ENCODE results near the gene FSTL4.
A peak's percentile ranks its signal among the peaks of the same experiment; 100 is the strongest.

The FSTL4 gene

DNA sequence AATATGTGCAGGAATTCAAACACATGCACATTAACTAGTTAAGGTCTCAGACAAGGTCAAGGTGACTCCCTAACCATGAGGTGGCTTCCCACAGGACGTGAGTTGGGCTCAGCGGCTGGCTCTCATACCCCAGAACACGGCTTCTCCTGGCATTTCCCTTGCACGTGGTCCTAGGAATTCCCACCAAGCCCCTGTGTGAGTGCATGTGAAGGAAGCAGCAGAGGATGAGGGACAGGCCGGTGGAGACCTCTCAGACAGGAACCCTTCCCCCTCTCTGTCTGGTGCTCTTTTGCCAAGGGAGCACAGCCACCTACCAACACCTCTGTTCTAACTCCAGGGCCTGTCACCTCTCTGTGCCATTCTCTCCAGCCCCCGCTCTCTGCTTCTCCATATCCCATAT lies 271.0 kb downstream of the FSTL4 start:
- peak; percentile 23 for DNase-seq (ENCODE audit: low spot score)

GRCh38 chr5:133340822-133341221 lies 271.5 kb downstream of the FSTL4 start:
- DNase-seq (ENCODE audit: low spot score) = peak; percentile 23

DNA sequence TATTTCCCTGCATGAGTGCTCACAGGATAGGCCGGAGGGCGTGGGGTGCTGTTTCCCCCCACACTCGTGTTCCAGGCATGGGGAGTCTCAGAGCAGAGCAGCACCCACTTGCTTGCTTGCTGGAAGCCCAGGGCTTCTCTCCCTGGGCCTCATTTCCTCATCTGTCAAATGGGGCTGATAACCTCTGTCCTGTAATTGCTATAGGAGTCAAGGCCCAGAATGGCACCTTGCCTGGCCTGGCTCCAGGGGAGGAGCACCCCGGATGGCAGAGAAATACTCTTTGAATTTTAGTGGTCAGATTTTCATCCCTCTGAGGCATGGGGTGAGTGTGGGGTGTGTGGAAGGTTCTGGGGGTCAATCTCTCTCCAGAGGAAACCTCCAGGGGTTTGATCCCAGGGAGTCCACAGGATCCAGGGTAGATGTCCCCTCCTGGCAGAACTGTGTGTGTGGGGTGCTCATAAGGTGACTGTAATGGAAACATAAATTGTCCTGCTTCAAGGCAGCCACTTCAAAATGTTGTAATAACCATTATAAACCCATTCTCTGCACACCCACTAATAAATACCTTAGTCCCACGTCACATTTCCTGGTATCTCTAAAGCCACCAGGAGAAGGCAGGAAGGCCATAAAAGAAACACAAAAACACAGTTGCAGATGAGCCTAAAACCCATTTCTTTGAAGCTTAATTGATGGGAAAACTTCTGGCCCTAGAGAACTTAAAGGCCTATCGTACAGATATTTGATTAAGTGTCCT lies 272.2 kb downstream of the FSTL4 start:
- peak; percentile 23 for DNase-seq (ENCODE audit: low spot score)

- DNase-seq (ENCODE audit: low spot score) = no peak
Measured at GRCh38 chr5:133338504-133339355, 273.6 kb downstream of the FSTL4 start.

- DNase-seq (ENCODE audit: low spot score) = no peak
Measured at GRCh38 chr5:133337795-133338445, 274.4 kb downstream of the FSTL4 start.

DNA sequence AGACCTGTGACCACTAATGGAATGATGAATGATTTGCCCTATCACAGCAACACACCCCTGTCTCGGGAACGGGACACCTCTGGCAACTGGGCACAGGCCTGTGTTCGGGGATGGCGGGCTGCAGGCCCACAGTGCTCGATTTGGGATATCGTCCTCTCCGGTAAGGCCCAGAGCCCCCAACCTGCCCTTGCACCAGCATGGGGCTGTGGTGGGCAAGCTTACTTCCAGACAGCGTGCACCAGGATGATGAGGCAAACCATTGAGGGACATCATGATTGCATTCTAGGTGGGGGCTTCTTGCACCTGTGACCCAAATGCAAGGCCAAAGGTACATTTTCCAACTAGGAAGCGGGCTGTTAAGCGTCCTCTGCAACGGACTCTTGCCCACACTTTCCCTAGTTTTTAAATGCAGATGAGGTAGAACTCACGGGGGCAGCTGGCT lies 275.4 kb downstream of the FSTL4 start:
- DNase-seq (ENCODE audit: low spot score) = no peak

- no peak for DNase-seq (ENCODE audit: low spot score)
Measured at GRCh38 chr5:133336121-133336968, 276.0 kb downstream of the FSTL4 start.

DNA sequence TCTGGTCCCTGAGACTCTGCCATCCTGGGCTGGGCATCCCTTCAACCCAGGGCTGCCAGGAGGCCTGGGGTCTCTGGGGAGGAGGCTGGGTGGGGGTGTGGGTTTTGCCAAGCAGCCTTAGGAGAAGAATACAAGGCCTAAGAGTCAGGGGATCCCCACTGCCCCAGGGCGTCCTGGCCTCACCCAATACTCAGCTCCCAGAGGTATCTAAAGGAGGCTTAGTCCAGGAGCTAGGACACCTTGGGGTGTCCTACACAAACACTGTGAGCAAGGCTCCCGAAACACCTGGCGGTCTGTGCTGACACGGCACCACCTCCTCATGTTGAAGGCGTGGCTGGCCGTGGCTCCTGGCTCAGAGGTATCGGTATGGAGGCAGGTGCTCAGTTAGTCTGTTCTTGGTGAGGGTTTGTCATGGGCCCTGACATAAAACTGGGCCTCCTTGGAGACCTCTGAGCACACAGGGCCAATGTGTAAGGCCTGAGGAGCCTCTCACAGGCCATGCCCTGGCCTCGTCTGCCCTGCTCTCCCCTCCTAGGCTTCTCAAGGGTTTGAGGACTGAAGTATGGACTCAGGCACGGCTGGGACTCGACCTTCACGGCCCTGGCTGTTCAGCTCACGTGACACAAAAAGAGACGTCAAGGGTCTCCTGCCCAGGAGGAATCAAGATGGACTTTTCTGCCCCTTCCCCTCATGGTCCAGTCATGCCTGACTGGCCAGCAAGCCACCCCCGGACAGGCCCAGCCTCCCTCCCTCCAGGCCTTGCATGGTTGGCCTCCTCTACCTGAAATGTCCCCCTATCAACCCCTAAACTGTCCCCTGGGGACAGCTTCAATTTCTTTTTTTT lies 277.3 kb downstream of the FSTL4 start:
- DNase-seq (ENCODE audit: low spot score) = no peak

DNA sequence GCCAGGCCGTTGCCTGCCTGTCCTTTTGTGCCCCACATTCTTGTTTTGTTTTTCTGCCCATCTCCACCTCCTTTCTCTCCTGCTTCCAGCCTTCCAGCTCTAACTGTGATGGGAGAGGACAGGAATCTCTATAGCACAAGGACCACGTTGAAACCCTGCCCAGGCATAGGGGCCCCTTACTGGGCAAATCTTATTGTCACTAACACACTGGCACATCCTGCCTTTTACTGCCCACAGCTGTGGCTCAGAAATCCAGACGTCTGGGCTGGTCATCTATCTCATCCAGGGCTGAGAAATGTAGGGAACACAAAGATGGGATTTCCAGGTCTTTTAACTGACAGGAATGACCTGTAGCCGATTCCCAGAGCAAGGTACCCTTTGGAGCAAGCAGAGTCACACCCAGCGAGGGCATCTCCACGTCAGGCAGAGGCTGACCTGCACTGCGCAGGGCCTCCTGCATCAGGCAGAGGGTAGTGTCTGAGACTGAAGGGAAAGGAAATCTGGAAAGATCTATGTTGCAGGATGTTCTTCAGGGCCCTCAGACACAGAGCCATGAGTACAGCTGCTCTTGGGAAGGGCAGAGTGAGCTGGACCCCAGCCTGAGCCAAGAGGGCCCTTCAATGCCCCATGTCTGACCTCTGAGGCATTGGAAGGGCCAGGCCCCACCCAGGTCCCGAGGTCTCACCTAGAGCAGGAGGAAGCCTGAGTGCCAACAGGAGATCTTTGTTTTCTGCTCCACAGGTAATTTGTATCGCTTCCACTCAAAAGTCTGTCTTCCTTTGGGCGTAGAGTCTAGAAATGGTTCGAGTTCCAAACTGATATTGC lies 278.8 kb downstream of the FSTL4 start:
- DNase-seq (ENCODE audit: low spot score) = no peak

DNA sequence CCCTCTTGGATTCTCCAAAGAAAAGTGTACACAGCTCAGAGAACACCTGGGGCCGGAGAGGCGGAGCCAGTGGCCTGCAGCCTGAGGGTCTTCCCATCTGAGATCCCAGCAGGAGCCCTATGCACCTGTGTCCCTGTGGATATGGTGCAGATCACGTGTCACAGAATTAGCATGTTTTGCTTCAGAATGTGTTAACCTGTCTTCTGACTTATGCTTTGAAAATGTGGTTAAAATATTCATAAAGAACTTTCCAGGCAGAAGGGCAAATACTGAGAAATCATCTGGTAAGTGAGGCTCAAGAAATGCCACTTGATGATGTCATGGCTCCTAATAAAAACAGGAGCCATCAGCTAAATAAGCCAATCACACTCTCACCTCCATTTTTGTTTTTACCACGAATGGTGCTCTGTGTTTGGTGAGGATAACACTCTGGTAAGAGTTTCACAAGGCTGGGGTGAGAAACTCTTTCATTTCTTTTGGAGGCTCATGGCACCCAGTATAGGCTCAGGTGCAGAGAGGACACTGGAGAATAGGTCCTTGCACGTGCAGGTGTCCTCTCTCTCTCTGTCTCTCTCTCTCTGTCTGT lies 279.8 kb downstream of the FSTL4 start:
- no peak for DNase-seq (ENCODE audit: low spot score)

GRCh38 chr5:133331941-133332340 lies 280.4 kb downstream of the FSTL4 start:
- DNase-seq (ENCODE audit: low spot score) = no peak

DNA sequence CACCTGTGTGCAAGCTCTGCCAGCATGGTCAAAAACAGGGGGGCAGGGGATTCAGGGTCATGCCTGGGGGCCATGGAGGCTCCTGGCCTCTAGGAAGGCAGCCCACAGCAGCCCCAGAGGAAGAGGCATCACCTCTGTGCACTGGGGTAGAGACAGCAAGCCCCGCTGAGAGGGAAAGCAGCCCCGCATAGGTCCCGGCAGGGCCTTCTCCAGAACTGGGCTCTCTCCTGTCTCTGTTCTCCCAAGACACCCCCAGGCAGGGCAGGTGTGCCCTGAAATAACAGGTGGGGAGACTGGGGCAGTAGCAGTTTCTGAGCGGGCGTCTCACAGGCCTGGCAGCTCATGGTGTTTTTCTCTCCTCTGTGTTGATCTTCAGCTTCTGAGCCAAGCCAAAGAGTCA lies 281.4 kb downstream of the FSTL4 start:
- no peak for DNase-seq (ENCODE audit: low spot score)

DNA sequence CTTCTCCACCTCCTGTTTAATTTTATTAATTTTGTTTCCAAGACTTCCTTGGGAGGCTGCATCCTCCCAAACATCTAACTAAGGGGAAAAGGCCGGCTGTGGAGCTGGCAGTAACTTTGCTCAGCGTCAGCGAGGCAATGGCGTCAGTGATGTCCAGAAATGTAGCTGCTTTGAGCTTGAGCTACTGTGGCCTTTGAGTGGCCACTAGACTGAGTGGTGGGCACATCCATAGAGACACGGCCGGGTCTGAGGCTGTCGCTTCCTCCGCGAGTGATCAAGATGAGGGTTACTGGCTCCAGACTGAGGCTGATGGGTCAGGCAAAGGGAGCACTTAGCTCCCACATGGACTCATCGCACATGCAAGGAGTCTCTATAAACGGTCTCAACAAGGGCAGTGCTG lies 283.5 kb downstream of the FSTL4 start:
- no peak for DNase-seq (ENCODE audit: low spot score)

DNA sequence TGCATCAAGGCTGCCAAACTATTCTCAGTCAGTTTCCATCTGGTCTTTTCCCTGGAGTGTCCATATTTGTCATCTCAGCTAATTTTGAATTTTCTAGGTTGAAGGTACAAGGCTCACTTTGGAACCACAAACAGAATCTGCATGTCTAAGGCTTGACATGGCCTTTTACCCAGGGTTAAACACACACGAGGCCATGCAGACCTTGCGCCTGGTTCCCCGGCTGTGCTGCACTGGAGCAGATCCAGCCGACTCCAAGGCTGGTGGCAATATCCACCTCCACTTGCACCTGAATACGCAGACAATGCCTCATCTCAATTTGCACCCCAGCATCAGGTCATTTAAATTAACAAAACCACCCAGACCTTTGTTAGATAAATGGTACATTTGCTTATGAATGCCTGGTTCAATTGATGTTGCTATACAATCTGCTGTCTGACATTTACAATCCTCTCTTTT lies 284.4 kb downstream of the FSTL4 start:
- DNase-seq (ENCODE audit: low spot score) = no peak

GRCh38 chr5:133326361-133326760 lies 286.0 kb downstream of the FSTL4 start:
- DNase-seq (ENCODE audit: low spot score) = no peak

GRCh38 chr5:133325864-133326263 lies 286.5 kb downstream of the FSTL4 start:
- DNase-seq (ENCODE audit: low spot score) = no peak

- DNase-seq (ENCODE audit: low spot score) = no peak
Measured at GRCh38 chr5:133324926-133325325, 287.4 kb downstream of the FSTL4 start.

- DNase-seq (ENCODE audit: low spot score) = no peak
Measured at GRCh38 chr5:133323494-133324457, 288.6 kb downstream of the FSTL4 start.

Data from left forelimb (tissue), 1 donor.